ENCODE measurements around the gene HOXB3.

GRCh38 chr17:48625495-48626244 is 35.6 kb upstream of the HOXB3 start:
- TF ChIP-seq, protein P1, sequence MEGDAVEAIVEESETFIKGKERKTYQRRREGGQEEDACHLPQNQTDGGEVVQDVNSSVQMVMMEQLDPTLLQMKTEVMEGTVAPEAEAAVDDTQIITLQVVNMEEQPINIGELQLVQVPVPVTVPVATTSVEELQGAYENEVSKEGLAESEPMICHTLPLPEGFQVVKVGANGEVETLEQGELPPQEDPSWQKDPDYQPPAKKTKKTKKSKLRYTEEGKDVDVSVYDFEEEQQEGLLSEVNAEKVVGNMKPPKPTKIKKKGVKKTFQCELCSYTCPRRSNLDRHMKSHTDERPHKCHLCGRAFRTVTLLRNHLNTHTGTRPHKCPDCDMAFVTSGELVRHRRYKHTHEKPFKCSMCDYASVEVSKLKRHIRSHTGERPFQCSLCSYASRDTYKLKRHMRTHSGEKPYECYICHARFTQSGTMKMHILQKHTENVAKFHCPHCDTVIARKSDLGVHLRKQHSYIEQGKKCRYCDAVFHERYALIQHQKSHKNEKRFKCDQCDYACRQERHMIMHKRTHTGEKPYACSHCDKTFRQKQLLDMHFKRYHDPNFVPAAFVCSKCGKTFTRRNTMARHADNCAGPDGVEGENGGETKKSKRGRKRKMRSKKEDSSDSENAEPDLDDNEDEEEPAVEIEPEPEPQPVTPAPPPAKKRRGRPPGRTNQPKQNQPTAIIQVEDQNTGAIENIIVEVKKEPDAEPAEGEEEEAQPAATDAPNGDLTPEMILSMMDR (IDR thresholded peaks at IDR 0.05) = no peak
- no peak for TF ChIP-seq POLR2A (IDR thresholded peaks at IDR 0.05)
